HepG2 (cell line): ENCODE measurements around the gene HSPE1. TPM values are rescaled to one million over a fixed set of nuclear protein-coding genes. Genes with fewer than 3 reads are reported as not detected.
A peak's percentile ranks its signal among the peaks of the same experiment; 100 is the strongest.

Source experiments
- ATAC-seq: fragments of 200-7000 bp; cut with Tn5 transposase; 3 replicates; pipeline ENCODE4 v1.9.1; 2020; ENCODE audit warnings: mild to moderate bottlenecking, moderate library complexity
- BruUV-seq: library from RNA; stranded (reverse); fragments of 400-500 nt; replicated peaks from 2 replicates; lab custom pipeline; 2021; lab: Mats Ljungman, UMichigan
- CTCF ChIA-PET: fragments of 300-600 bp; formaldehyde crosslinking; extraction: SDS; loops from one replicate; lab custom pipeline; 2021; ENCODE audit warnings: low total read pairs, inconsistent platforms, low intra/inter-chr PET ratio; lab: Yijun Ruan, JAX
- POLR2A ChIA-PET: fragments of 350-600 bp; sonication (Branson Sonifier 250); formaldehyde crosslinking; loops from one replicate; lab custom pipeline; 2020; ENCODE audit warnings: antibody characterized with exemption, inconsistent platforms; lab: Yijun Ruan, JAX
- DNase-seq: peaks from one replicate; pipeline ENCODE4 v3.0.0-alpha.2; 2015; ENCODE audit warnings: low spot score
- FAIRE-seq: peaks from 3 replicates; lab custom pipeline; 2011; peaks lifted over from hg19 to GRCh38; lab: Jason Lieb, UNC
- H2AFZ ChIP-seq: one replicate; pipeline ENCODE4 v1.6.1; 2011; ENCODE audit warnings: low read length, inconsistent platforms
- H3K27ac ChIP-seq: fragments of 300-600 bp; 3 replicates; pipeline ENCODE4 v1.8.0; 2011; ENCODE audit warnings: mixed run types, mild to moderate bottlenecking, mixed read lengths, low read length, inconsistent platforms; ENCODE audit not compliant: insufficient read depth; ENCODE audit errors: extremely low read length
- H3K27me3 ChIP-seq, 2 experiments: fragments of 200-600 bp in 1 of 2; 2 replicates in 1 of 2; 3 replicates in 1 of 2; pipeline versions ENCODE4 v1.6.0 to v1.8.0; 2011; ENCODE audit warnings: low read length in 2 of 2, mild to moderate bottlenecking in 2 of 2, moderate library complexity in 2 of 2, inconsistent platforms in 1 of 2; ENCODE audit not compliant: insufficient read depth in 2 of 2, control insufficient read depth in 1 of 2
- H3K36me3 ChIP-seq, 2 experiments: fragments of 200-600 bp in 1 of 2; replicated peaks in 1 of 2; 2 replicates in 1 of 2; 3 replicates in 1 of 2; pipeline versions ENCODE4 v1.5.1 to v1.8.0; 2011; ENCODE audit warnings: low read length in 2 of 2, inconsistent platforms in 1 of 2; ENCODE audit not compliant: insufficient read depth in 2 of 2, control insufficient read depth in 1 of 2
- H3K4me1 ChIP-seq: 2 replicates; pipeline ENCODE4 v1.5.1; 2012; ENCODE audit warnings: low read length, inconsistent platforms; ENCODE audit not compliant: insufficient read depth
- H3K4me2 ChIP-seq: 2 replicates; pipeline ENCODE4 v1.6.0; 2011; ENCODE audit warnings: low read depth, low read length, inconsistent platforms
- H3K4me3 ChIP-seq, 3 experiments: fragments of 200-600 bp in 1 of 3; sonication (generic), shearing (Covaris generic) in 1 of 3; replicated peaks in 1 of 3; 2 replicates each; pipeline ENCODE4 v1.5.1; 2011 to 2016; ENCODE audit warnings: low read length in 3 of 3, inconsistent platforms in 2 of 3, low read depth in 2 of 3, mild to moderate bottlenecking in 2 of 3, control low read depth in 1 of 3, mixed read lengths in 1 of 3; ENCODE audit not compliant: insufficient read depth in 1 of 3
- H3K79me2 ChIP-seq: one replicate; pipeline ENCODE4 v1.6.1; 2011; ENCODE audit warnings: low read length, inconsistent platforms; ENCODE audit not compliant: insufficient read depth
- H3K9ac ChIP-seq: 2 replicates; pipeline ENCODE4 v1.6.0; 2011; ENCODE audit warnings: mild to moderate bottlenecking, low read depth, low read length, inconsistent platforms; ENCODE audit not compliant: insufficient read depth
- H3K9me3 ChIP-seq: 2 replicates; pipeline ENCODE4 v1.5.1; 2012; ENCODE audit warnings: mild to moderate bottlenecking, low read length
- H4K20me1 ChIP-seq: 2 replicates; pipeline ENCODE4 v1.6.0; 2011; ENCODE audit warnings: inconsistent platforms, mild to moderate bottlenecking, low read length, moderate library complexity; ENCODE audit not compliant: insufficient read depth
- ATF4 ChIP-seq, 2 experiments: fragments of 450-650 bp in 1 of 2; sonication (generic) in 1 of 2; formaldehyde crosslinking; IDR thresholded peaks; 2 replicates each; pipeline versions ENCODE4 v1.5.0 to v1.8.0; 2020 to 2022; ENCODE audit warnings: mild to moderate bottlenecking in 1 of 2, missing genetic modification reagents in 1 of 2
- ATF7-NPFF ChIP-seq: sonication (generic); formaldehyde crosslinking; IDR thresholded peaks from 2 replicates; pipeline ENCODE4 v1.8.1; 2023; ENCODE audit warnings: mild to moderate bottlenecking, low read depth, missing genetic modification reagents, moderate library complexity
- ERF ChIP-seq: IDR thresholded peaks from 2 replicates; pipeline ENCODE4 v1.6.1; 2018; ENCODE audit warnings: missing biosample characterization, missing genetic modification reagents
- HNRNPLL ChIP-seq: fragments of 200-400 bp; formaldehyde crosslinking; IDR thresholded peaks from 2 replicates; pipeline ENCODE4 v1.6.1; 2017; ENCODE audit warnings: mild to moderate bottlenecking, low read depth, low read length; ENCODE audit not compliant: poor library complexity, severe bottlenecking
- JUNB ChIP-seq: sonication (generic); formaldehyde crosslinking; IDR thresholded peaks from 2 replicates; pipeline ENCODE4 v1.8.0; 2022; ENCODE audit warnings: missing genetic modification reagents, mild to moderate bottlenecking, borderline replicate concordance
- KDM3A ChIP-seq: IDR thresholded peaks from 2 replicates; pipeline ENCODE4 v1.6.1; 2018; ENCODE audit warnings: low read depth, missing compliant biosample characterization
- LCORL ChIP-seq, 2 experiments: fragments of 450-650 bp in 1 of 2; sonication (generic) in 1 of 2; formaldehyde crosslinking in 1 of 2; IDR thresholded peaks; 2 replicates each; pipeline versions ENCODE4 v1.5.0 to v1.6.1; 2017 to 2020; ENCODE audit warnings: antibody characterized with exemption in 1 of 2, missing genetic modification reagents in 1 of 2
- MTA3 ChIP-seq: sonication (generic); formaldehyde crosslinking; IDR thresholded peaks from 2 replicates; pipeline ENCODE4 v1.4.0; 2020; ENCODE audit warnings: missing genetic modification reagents
- TRIM22 ChIP-seq: fragments of 450-650 bp; IDR thresholded peaks from 2 replicates; pipeline ENCODE4 v1.6.1; 2017
- UBTF ChIP-seq: sonication (generic); formaldehyde crosslinking; IDR thresholded peaks from 2 replicates; pipeline ENCODE4 v1.4.0; 2020; ENCODE audit warnings: mild to moderate bottlenecking, missing genetic modification reagents
- ZBTB8A ChIP-seq: sonication (generic); formaldehyde crosslinking; IDR thresholded peaks from 2 replicates; pipeline ENCODE4 v1.4.0; 2020; ENCODE audit warnings: mild to moderate bottlenecking, low read depth, missing genetic modification reagents, borderline replicate concordance
- ZNF207 ChIP-seq: fragments of 450-650 bp; IDR thresholded peaks from 2 replicates; pipeline ENCODE4 v1.6.1; 2016; ENCODE audit warnings: antibody characterized with exemption, borderline replicate concordance
- ZNF292 ChIP-seq: sonication (generic); formaldehyde crosslinking; IDR thresholded peaks from 2 replicates; pipeline ENCODE4 v1.8.1; 2022; ENCODE audit warnings: mild to moderate bottlenecking, low read depth, missing genetic modification reagents, borderline replicate concordance
- ZNF558 ChIP-seq: sonication (generic); formaldehyde crosslinking; IDR thresholded peaks from 2 replicates; pipeline ENCODE4 v1.9.0; 2022; ENCODE audit warnings: mild to moderate bottlenecking, missing genetic modification reagents, borderline replicate concordance
- ZNF562 ChIP-seq: sonication (generic); formaldehyde crosslinking; IDR thresholded peaks from 2 replicates; pipeline ENCODE4 v1.8.0; 2022; ENCODE audit warnings: missing genetic modification reagents, borderline replicate concordance
- ZNF564 ChIP-seq: sonication (generic); formaldehyde crosslinking; IDR thresholded peaks from 2 replicates; pipeline ENCODE4 v1.8.1; 2023; ENCODE audit warnings: mild to moderate bottlenecking, missing genetic modification reagents
- ZNF780A ChIP-seq: sonication (generic); formaldehyde crosslinking; IDR thresholded peaks from 2 replicates; pipeline ENCODE4 v1.8.0; 2022; ENCODE audit warnings: mild to moderate bottlenecking, missing genetic modification reagents, moderate library complexity
- WGBS: methylation state at CpG from one replicate; pipeline ENCODE4 v1.1.6; 2017; ENCODE audit warnings: low lambda C conversion rate; 5-methylcytosine and 5-hydroxymethylcytosine counted together
- in situ Hi-C: cut with HindIII; loops from 2 replicates; pipeline ENCODE4 v1.10.0; 2017; ENCODE audit warnings: low pct_unique_long_range_greater_than_20kb; ENCODE audit not compliant: extremely low pct_ligation_motif_present
- intact Hi-C: fragments of 100-400 bp; cut with micrococcal nuclease; formaldehyde crosslinking; loops from one replicate; pipeline ENCODE4 v1.10.0; 2022; ENCODE audit not compliant: unreplicated experiment
- polyA plus RNA-seq, 8 experiments: library from polyadenylated mRNA; depleted of rRNA in 3 of 8; stranded (reverse) in 7 of 8; unstranded in 1 of 8; fragments of >200 nt; fragmentation: Illumina TruSeq in 4 of 8; extraction: Trizol in 4 of 8; gene quantifications; 2 replicates each; pipeline versions ENCODE4 v1.2.1 to v1.2.3, GENCODE V29; 2011 to 2016; ENCODE audit warnings: low read depth in 4 of 8, missing spikeins in 1 of 8, mixed read lengths in 1 of 8; ENCODE audit not compliant: insufficient read depth in 1 of 8
- total RNA-seq, 5 experiments: library from RNA; depleted of rRNA; stranded (reverse); fragments of >200 nt; fragmentation: Illumina TruSeq; extraction: Trizol; gene quantifications; 2 replicates each; pipeline ENCODE4 v1.2.3, GENCODE V29; 2016; ENCODE audit warnings: low read depth in 1 of 5

Gene HSPE1
- total and polyA plus RNA-seq, 2 of the 13 experiments (the other 11 are each of a cell fraction or from before 2014, with no cell fraction given) = 244 to 823 TPM

- WGBS = under 1% methylated on average over 49 of the region's 70 CpGs
- TF ChIP-seq ZNF292 (CRISPR knock-in tag) (peak; percentile 59; the same call in 1 of the 2 replicates), ZNF780A (CRISPR knock-in tag) (no peak; the same call in 1 of the 2 replicates), MTA3 (no peak), ATF7-NPFF (CRISPR knock-in tag) (no peak; the same call in 1 of the 2 replicates), ZNF564 (CRISPR knock-in tag) (no peak), ERF (CRISPR knock-in tag) (peak; percentile 56), LCORL (IDR thresholded peaks at IDR 0.05) (peak; percentile 32; the same call in 1 of the 2 replicates), LCORL (CRISPR knock-in tag; IDR thresholded peaks at IDR 0.05) (no peak; the same call in none of the 2 replicates), ATF4 (CRISPR knock-in tag; IDR thresholded peaks at IDR 0.05) (peak in 1 of 2 experiments; percentile 39; a peak in 2 of 4 replicates), KDM3A (CRISPR knock-in tag) (no peak; the same call in 1 of the 2 replicates), TRIM22 (no peak), UBTF (CRISPR knock-in tag) (peak; percentile 91), HNRNPLL (peak; percentile 100), ZNF558 (no peak; the same call in 1 of the 2 replicates), ZNF562 (CRISPR knock-in tag) (no peak), ZNF207 (no peak), ZBTB8A (CRISPR knock-in tag) (no peak), JUNB (CRISPR knock-in tag) (no peak)
These were observed 46.9 kb upstream of the HSPE1 start, which contains the start of gene COQ10B for GRCh38 chr2:197453123-197453913. TSS of gene COQ10B (plus strand) at chr2:197453552. CDS start at chr2:197453561, 9 bp downstream.

More at GRCh38 chr2:197453123-197453913, 46.9 kb upstream of the HSPE1 start, which contains the start of gene COQ10B:
- Histone ChIP-seq H3K4me1 (peaks cover 31% of the 10 kb centered on the region), H3K4me3 (peak within 1 kb of the TSS; percentile 80 to 96 (median 95)), H3K9me3 (no peaks in the 10 kb centered on the region), H3K79me2 (peaks cover 49% of the 10 kb centered on the region), H3K36me3 (no peaks in the 10 kb centered on the region; a peak in 1 of 5 replicates), H3K27me3 (no peaks in the 10 kb centered on the region; a peak in 1 of 5 replicates), H2AFZ (no peak within 1 kb of the TSS), H3K27ac (peak within 1 kb of the TSS; percentile 97), H3K9ac (peak within 1 kb of the TSS; percentile 98), H4K20me1 (no peaks in the 10 kb centered on the region; the same call in 1 of the 2 replicates), H3K4me2 (peak within 1 kb of the TSS; percentile 96)
- DNase-seq (peak; percentile 100), ATAC-seq (peak; percentile 89), FAIRE-seq (peak; percentile 89)
- CTCF ChIA-PET = no interaction called here
- intact Hi-C loops = loop anchor here (1.0 to 5.0 kb wide), 5 partner anchors 18 to 254 kb away; partner anchors contain the start of genes HSPD1, MARS2, MOB4 and SF3B1
- TSS peak; percentile 93 for BruUV-seq
- POLR2A ChIA-PET = interaction anchor here (0.7 to 8.2 kb wide), 24 partner anchors 8 to 295 kb away, joined by 3 to 306 read pairs (median 8); partner anchors contain the start of genes HSPD1, HSPE1, MARS2 and MOB4
- in situ Hi-C loops = no loop called here
